HEK293 (cell line): Measurements from ENCODE around the gene ZNF345.

Experiments used
- FEZF1 ChIP-seq: fragments of 450-650 bp; formaldehyde crosslinking; IDR thresholded peaks from 2 replicates; pipeline ENCODE4 v1.5.1; 2016; ENCODE audit warnings: missing biosample characterization, missing genetic modification characterization
- GLI2 ChIP-seq: fragments of 450-650 bp; formaldehyde crosslinking; IDR thresholded peaks from 2 replicates; pipeline ENCODE4; 2017; ENCODE audit warnings: missing biosample characterization, missing genetic modification characterization, low read depth, borderline replicate concordance
- GLI4 ChIP-seq: fragments of 450-650 bp; formaldehyde crosslinking; IDR thresholded peaks from 2 replicates; pipeline ENCODE4 v1.5.1; 2016; ENCODE audit warnings: missing biosample characterization, missing genetic modification characterization
- GLIS2 ChIP-seq: fragments of 450-650 bp; formaldehyde crosslinking; IDR thresholded peaks from 2 replicates; pipeline ENCODE4 v1.5.1; 2016; ENCODE audit warnings: missing biosample characterization, missing genetic modification characterization
- HOXA7 ChIP-seq: sonication (generic); formaldehyde crosslinking; IDR thresholded peaks from 2 replicates; pipeline ENCODE4 v1.8.1; 2022; ENCODE audit warnings: missing genetic modification reagents, borderline replicate concordance
- TCF7L2 ChIP-seq: IDR thresholded peaks from 2 replicates; pipeline ENCODE4 v1.6.1; 2011; ENCODE audit warnings: low read depth, mild to moderate bottlenecking, inconsistent platforms, low read length, moderate library complexity, borderline replicate concordance
- ZBTB48 ChIP-seq: fragments of 450-650 bp; formaldehyde crosslinking; IDR thresholded peaks from 2 replicates; pipeline ENCODE4 v1.5.1; 2016; ENCODE audit warnings: missing biosample characterization, missing genetic modification characterization
- ZFP41 ChIP-seq: fragments of 450-650 bp; formaldehyde crosslinking; IDR thresholded peaks from 2 replicates; pipeline ENCODE4 v1.5.1; 2016; ENCODE audit warnings: missing biosample characterization, missing genetic modification characterization, borderline replicate concordance
- ZNF10 ChIP-seq: fragments of 450-650 bp; formaldehyde crosslinking; IDR thresholded peaks from 2 replicates; pipeline ENCODE4 v1.5.1; 2017; ENCODE audit warnings: missing biosample characterization, missing genetic modification characterization
- ZNF112 ChIP-seq: fragments of 450-650 bp; formaldehyde crosslinking; IDR thresholded peaks from 2 replicates; pipeline ENCODE4 v1.5.0; 2017; ENCODE audit warnings: missing biosample characterization, missing genetic modification characterization
- ZNF248 ChIP-seq: fragments of 450-650 bp; formaldehyde crosslinking; IDR thresholded peaks from 2 replicates; pipeline ENCODE4 v1.5.1; 2017; ENCODE audit warnings: missing biosample characterization, missing genetic modification characterization
- ZNF292 ChIP-seq: fragments of 450-650 bp; formaldehyde crosslinking; IDR thresholded peaks from 2 replicates; pipeline ENCODE4 v1.5.1; 2016; ENCODE audit warnings: low read depth, missing biosample characterization, missing genetic modification characterization, borderline replicate concordance
- ZNF416 ChIP-seq: fragments of 450-650 bp; formaldehyde crosslinking; IDR thresholded peaks from 2 replicates; pipeline ENCODE4 v1.5.1; 2016; ENCODE audit warnings: missing biosample characterization, missing genetic modification characterization
- ZNF433 ChIP-seq: fragments of 450-650 bp; formaldehyde crosslinking; IDR thresholded peaks from 2 replicates; pipeline ENCODE4 v1.5.1; 2016; ENCODE audit warnings: missing biosample characterization, missing genetic modification characterization, low read depth
- ZNF530 ChIP-seq: fragments of 450-650 bp; formaldehyde crosslinking; IDR thresholded peaks from 2 replicates; pipeline ENCODE4 v1.5.1; 2016; ENCODE audit warnings: low read depth, missing biosample characterization, missing genetic modification characterization
- ZNF548 ChIP-seq: fragments of 450-650 bp; formaldehyde crosslinking; IDR thresholded peaks from 2 replicates; pipeline ENCODE4 v1.5.1; 2016; ENCODE audit warnings: missing biosample characterization, missing genetic modification characterization
- ZNF600 ChIP-seq: fragments of 450-650 bp; formaldehyde crosslinking; IDR thresholded peaks from 2 replicates; pipeline ENCODE4 v1.5.1; 2016; ENCODE audit warnings: missing biosample characterization, missing genetic modification characterization
- ZNF658 ChIP-seq: fragments of 450-650 bp; formaldehyde crosslinking; IDR thresholded peaks from 2 replicates; pipeline ENCODE4; 2016; ENCODE audit warnings: missing biosample characterization, missing genetic modification characterization
- ZNF670 ChIP-seq: fragments of 450-650 bp; formaldehyde crosslinking; IDR thresholded peaks from 2 replicates; pipeline ENCODE4 v1.5.1; 2016; ENCODE audit warnings: missing biosample characterization, missing genetic modification characterization, low read depth
- ZNF677 ChIP-seq: fragments of 450-650 bp; IDR thresholded peaks from 2 replicates; pipeline ENCODE4 v1.5.0; 2018; ENCODE audit warnings: missing biosample characterization, mild to moderate bottlenecking, missing genetic modification characterization, moderate library complexity
- ZNF707 ChIP-seq: fragments of 450-650 bp; formaldehyde crosslinking; IDR thresholded peaks from 2 replicates; pipeline ENCODE4 v1.5.1; 2016; ENCODE audit warnings: missing biosample characterization, missing genetic modification characterization
- ZNF747 ChIP-seq: fragments of 450-650 bp; formaldehyde crosslinking; IDR thresholded peaks from 2 replicates; pipeline ENCODE4 v1.5.1; 2016; ENCODE audit warnings: missing biosample characterization, missing genetic modification characterization
- ZNF785 ChIP-seq: fragments of 450-650 bp; formaldehyde crosslinking; IDR thresholded peaks from 2 replicates; pipeline ENCODE4 v1.5.1; 2016; ENCODE audit warnings: missing biosample characterization, missing genetic modification characterization
- TF ChIP-seq, protein P1 (sequence below): fragments of 450-650 bp; formaldehyde crosslinking; IDR thresholded peaks from 2 replicates; pipeline ENCODE4 v1.5.1; 2016; ENCODE audit warnings: missing biosample characterization, missing genetic modification characterization
- TF ChIP-seq, protein P2 (sequence below): fragments of 450-650 bp; formaldehyde crosslinking; IDR thresholded peaks from 2 replicates; pipeline ENCODE4 v1.5.1; 2016; ENCODE audit warnings: missing biosample characterization, missing genetic modification characterization
- TF ChIP-seq, protein P3 (sequence below): fragments of 450-650 bp; formaldehyde crosslinking; IDR thresholded peaks from 2 replicates; pipeline ENCODE4 v1.5.1; 2016; ENCODE audit warnings: missing biosample characterization, missing genetic modification characterization, borderline replicate concordance
- TF ChIP-seq, protein P4 (sequence below): fragments of 450-650 bp; formaldehyde crosslinking; IDR thresholded peaks from 2 replicates; pipeline ENCODE4 v1.5.1; 2016; ENCODE audit warnings: missing biosample characterization, missing genetic modification characterization
- TF ChIP-seq, protein P5 (sequence below): fragments of 450-650 bp; formaldehyde crosslinking; IDR thresholded peaks from 2 replicates; pipeline ENCODE4 v1.5.1; 2016; ENCODE audit warnings: missing biosample characterization, missing genetic modification characterization

The ZNF345 gene

DNA sequence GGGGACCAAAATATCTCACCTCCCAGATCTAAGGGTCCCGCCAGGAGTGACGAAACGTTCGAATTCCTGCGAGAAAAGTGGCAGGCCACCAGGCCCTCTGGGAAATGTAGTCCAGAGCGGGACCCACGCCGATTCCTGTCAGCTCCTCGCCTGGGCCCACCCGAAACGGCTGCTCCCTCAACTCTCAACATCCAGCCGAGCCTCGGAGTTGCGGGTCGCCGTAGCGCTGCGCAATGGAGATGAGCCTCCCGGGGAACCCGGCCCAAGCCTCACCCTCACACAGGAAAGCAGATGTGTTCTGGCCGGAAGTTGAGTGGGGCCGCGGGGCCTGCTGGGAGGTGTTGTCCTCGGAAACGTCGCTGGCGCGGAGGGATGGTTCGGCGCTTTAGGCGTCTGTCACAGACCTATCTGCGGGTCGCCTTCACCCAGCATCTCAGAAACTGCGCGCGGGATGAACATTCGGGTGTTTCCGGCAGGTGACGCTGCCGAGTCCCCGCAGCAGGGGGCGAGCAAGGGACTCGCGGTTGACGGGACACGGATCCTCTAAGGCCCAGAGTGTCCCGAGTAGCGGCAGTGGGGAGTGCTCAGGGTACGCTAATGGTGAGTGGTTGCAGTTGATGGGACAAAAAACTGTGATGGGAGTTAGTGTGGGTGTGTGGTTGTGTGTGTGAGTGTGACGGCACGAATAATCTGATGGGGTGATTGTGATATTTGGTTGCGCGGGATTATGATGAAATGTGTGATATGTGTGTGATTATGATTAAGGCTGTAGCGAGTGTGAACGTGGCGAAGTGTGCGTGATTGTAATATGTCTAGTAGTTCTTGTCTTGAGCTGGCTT lies 65.5 kb downstream of the ZNF345 start, which contains the start of the genes ZNF568 and ZNF829 (continued):
- TF ChIP-seq GLI2 (tag by site-specific recombination) (no peak), ZNF677 (tag by site-specific recombination) (no peak), ZNF10 (tag by site-specific recombination) (peak; percentile 91), ZNF248 (tag by site-specific recombination) (no peak), ZNF670 (tag by site-specific recombination) (peak; percentile 99), ZNF433 (tag by site-specific recombination) (no peak; the same call in 1 of the 2 replicates), FEZF1 (tag by site-specific recombination) (no peak), ZBTB48 (tag by site-specific recombination) (peak; percentile 99), HOXA7 (CRISPR knock-in tag) (no peak), ZFP41 (tag by site-specific recombination) (no peak), ZNF785 (tag by site-specific recombination) (peak; percentile 99), TCF7L2 (peak; percentile 95), ZNF112 (no peak), ZNF658 (peak; percentile 89; the same call in 1 of the 2 replicates), ZNF548 (peak; percentile 92), ZNF530 (tag by site-specific recombination) (no peak), ZNF292 (tag by site-specific recombination) (no peak), ZNF707 (peak; percentile 81), ZNF416 (tag by site-specific recombination) (peak; percentile 94), GLI4 (tag by site-specific recombination) (no peak; the same call in 1 of the 2 replicates), ZNF600 (tag by site-specific recombination) (peak; percentile 99), ZNF747 (no peak), GLIS2 (peak; percentile 60; the same call in 1 of the 2 replicates)
- TF ChIP-seq, protein P1, sequence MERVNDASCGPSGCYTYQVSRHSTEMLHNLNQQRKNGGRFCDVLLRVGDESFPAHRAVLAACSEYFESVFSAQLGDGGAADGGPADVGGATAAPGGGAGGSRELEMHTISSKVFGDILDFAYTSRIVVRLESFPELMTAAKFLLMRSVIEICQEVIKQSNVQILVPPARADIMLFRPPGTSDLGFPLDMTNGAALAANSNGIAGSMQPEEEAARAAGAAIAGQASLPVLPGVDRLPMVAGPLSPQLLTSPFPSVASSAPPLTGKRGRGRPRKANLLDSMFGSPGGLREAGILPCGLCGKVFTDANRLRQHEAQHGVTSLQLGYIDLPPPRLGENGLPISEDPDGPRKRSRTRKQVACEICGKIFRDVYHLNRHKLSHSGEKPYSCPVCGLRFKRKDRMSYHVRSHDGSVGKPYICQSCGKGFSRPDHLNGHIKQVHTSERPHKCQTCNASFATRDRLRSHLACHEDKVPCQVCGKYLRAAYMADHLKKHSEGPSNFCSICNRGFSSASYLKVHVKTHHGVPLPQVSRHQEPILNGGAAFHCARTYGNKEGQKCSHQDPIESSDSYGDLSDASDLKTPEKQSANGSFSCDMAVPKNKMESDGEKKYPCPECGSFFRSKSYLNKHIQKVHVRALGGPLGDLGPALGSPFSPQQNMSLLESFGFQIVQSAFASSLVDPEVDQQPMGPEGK (tag by site-specific recombination) = peak; percentile 98
- TF ChIP-seq, protein P2, sequence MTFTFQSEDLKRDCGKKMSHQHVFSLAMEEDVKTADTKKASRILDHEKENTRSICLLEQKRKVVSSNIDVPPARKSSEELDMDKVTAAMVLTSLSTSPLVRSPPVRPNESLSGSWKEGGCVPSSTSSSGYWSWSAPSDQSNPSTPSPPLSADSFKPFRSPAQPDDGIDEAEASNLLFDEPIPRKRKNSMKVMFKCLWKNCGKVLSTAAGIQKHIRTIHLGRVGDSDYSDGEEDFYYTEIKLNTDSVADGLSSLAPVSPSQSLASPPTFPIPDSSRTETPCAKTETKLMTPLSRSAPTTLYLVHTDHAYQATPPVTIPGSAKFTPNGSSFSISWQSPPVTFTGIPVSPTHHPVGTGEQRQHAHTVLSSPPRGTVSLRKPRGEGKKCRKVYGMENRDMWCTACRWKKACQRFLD (tag by site-specific recombination) = no peak
- TF ChIP-seq, protein P3, sequence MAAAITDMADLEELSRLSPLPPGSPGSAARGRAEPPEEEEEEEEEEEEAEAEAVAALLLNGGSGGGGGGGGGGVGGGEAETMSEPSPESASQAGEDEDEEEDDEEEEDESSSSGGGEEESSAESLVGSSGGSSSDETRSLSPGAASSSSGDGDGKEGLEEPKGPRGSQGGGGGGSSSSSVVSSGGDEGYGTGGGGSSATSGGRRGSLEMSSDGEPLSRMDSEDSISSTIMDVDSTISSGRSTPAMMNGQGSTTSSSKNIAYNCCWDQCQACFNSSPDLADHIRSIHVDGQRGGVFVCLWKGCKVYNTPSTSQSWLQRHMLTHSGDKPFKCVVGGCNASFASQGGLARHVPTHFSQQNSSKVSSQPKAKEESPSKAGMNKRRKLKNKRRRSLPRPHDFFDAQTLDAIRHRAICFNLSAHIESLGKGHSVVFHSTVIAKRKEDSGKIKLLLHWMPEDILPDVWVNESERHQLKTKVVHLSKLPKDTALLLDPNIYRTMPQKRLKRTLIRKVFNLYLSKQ (tag by site-specific recombination) = no peak; the same call in 1 of the 2 replicates
- TF ChIP-seq, protein P4, sequence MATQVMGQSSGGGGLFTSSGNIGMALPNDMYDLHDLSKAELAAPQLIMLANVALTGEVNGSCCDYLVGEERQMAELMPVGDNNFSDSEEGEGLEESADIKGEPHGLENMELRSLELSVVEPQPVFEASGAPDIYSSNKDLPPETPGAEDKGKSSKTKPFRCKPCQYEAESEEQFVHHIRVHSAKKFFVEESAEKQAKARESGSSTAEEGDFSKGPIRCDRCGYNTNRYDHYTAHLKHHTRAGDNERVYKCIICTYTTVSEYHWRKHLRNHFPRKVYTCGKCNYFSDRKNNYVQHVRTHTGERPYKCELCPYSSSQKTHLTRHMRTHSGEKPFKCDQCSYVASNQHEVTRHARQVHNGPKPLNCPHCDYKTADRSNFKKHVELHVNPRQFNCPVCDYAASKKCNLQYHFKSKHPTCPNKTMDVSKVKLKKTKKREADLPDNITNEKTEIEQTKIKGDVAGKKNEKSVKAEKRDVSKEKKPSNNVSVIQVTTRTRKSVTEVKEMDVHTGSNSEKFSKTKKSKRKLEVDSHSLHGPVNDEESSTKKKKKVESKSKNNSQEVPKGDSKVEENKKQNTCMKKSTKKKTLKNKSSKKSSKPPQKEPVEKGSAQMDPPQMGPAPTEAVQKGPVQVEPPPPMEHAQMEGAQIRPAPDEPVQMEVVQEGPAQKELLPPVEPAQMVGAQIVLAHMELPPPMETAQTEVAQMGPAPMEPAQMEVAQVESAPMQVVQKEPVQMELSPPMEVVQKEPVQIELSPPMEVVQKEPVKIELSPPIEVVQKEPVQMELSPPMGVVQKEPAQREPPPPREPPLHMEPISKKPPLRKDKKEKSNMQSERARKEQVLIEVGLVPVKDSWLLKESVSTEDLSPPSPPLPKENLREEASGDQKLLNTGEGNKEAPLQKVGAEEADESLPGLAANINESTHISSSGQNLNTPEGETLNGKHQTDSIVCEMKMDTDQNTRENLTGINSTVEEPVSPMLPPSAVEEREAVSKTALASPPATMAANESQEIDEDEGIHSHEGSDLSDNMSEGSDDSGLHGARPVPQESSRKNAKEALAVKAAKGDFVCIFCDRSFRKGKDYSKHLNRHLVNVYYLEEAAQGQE (tag by site-specific recombination) = peak; percentile 77; the same call in 1 of the 2 replicates
- TF ChIP-seq, protein P5, sequence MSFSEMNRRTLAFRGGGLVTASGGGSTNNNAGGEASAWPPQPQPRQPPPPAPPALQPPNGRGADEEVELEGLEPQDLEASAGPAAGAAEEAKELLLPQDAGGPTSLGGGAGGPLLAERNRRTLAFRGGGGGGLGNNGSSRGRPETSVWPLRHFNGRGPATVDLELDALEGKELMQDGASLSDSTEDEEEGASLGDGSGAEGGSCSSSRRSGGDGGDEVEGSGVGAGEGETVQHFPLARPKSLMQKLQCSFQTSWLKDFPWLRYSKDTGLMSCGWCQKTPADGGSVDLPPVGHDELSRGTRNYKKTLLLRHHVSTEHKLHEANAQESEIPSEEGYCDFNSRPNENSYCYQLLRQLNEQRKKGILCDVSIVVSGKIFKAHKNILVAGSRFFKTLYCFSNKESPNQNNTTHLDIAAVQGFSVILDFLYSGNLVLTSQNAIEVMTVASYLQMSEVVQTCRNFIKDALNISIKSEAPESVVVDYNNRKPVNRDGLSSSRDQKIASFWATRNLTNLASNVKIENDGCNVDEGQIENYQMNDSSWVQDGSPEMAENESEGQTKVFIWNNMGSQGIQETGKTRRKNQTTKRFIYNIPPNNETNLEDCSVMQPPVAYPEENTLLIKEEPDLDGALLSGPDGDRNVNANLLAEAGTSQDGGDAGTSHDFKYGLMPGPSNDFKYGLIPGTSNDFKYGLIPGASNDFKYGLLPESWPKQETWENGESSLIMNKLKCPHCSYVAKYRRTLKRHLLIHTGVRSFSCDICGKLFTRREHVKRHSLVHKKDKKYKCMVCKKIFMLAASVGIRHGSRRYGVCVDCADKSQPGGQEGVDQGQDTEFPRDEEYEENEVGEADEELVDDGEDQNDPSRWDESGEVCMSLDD = peak; percentile 94
